Gastrocnemius medialis (tissue), 4 donors: ENCODE results near the gene SHLD1.

ENCODE experiments used
- POLR2A ChIP-seq, 2 donors: fragments of 450-650 bp; IDR thresholded peaks; one replicate each; pipeline ENCODE4 v1.6.1; 2017; ENCODE audit warnings: antibody characterized with exemption in 2 of 2, mild to moderate bottlenecking in 2 of 2, moderate library complexity in 2 of 2
- TF ChIP-seq, protein P1 (sequence below), 5 experiments: fragments of 450-650 bp in 3 of 5; fragments of 200-600 bp in 2 of 5; sonication (generic) in 2 of 5; IDR thresholded peaks in 4 of 5; conservative IDR thresholded peaks in 1 of 5; 1 replicate in 4 of 5; 2 replicates in 1 of 5; pipeline ENCODE4 v1.5.1; 2016 to 2019; ENCODE audit warnings: antibody characterized with exemption in 5 of 5, mild to moderate bottlenecking in 3 of 5, moderate library complexity in 3 of 5

DNA sequence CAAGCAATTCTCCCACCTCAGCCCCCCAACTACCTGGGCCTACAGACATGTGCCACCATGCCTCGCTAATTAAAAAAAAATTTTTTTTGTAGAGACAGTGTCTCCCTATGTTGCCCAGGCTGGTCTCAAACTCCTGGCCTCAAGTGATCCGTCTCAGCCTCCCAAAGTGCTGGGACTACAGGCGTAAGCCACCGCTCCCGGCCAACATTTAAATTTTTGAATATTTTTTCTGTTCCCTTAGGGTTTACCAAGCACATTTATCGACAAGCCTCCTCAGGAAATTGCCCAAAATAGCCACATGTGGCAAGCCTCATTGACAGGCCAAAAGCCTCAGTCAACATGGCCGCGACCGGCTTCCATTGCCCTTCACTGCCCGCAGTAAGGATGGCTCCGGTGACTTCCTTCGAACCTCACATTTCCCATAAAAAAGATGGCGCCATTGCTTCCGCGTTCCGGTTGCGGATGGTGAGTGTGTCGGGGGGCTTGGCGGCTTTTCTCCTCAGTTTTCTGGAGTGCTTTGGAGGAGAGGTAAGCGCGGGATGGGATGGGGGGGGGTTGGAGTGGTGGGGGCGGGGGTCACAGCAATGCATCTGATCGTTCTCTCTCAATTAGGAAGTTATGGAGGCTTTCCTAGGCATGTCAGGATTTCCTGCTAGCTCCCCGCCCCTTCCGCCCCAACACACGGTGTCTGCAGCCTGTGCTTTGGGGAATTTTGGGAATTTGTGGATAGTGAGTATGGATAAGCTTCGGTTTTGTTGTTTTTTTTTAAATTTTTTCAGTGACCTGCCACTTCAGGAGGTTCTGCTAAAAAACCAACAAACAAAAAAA lies at the start of gene SHLD1:
- TF ChIP-seq, protein P1, sequence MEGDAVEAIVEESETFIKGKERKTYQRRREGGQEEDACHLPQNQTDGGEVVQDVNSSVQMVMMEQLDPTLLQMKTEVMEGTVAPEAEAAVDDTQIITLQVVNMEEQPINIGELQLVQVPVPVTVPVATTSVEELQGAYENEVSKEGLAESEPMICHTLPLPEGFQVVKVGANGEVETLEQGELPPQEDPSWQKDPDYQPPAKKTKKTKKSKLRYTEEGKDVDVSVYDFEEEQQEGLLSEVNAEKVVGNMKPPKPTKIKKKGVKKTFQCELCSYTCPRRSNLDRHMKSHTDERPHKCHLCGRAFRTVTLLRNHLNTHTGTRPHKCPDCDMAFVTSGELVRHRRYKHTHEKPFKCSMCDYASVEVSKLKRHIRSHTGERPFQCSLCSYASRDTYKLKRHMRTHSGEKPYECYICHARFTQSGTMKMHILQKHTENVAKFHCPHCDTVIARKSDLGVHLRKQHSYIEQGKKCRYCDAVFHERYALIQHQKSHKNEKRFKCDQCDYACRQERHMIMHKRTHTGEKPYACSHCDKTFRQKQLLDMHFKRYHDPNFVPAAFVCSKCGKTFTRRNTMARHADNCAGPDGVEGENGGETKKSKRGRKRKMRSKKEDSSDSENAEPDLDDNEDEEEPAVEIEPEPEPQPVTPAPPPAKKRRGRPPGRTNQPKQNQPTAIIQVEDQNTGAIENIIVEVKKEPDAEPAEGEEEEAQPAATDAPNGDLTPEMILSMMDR (IDR thresholded peaks at IDR 0.05 in 4 of 5, conservative IDR thresholded peaks at IDR 0.05 in 1 of 5): no peak
- no peak for TF ChIP-seq POLR2A (IDR thresholded peaks at IDR 0.05)
